Measurements from ENCODE around the gene COPE. TPM values are rescaled to one million over a fixed set of nuclear protein-coding genes. Genes with fewer than 3 reads are reported as not detected.

The COPE gene
- total and polyA plus RNA-seq, 2 of the 8 experiments (the other 6 are each of a cell fraction or from before 2014, with no cell fraction given): 178 to 356 TPM

DNA sequence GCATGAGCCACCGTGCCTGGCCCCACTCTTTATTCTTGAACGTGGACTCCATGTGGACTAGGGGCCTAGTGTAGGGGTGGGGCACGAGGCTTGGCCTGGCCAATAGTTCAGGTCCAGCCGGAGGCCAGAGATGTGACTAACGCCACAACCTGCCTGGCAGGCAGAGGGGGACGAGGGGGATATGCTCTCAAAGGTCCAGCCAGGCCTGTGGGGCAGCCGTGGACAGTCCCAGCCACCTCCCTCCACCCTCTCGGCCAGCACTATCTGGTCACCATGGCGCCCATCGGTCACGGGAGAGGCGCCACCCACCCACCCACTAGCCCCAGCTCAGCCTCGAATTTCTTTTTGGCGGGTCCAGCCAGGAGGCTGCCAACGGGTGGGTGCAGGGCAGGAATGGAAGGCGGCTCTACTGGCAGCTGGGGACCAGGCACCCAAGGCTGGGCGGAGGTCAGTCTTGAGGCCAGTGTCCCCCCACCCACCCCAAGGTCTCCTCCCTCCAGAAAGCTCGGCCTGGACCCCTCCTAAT lies 21.0 kb downstream of the COPE start:
- no peak overlapping the region for H2AFZ ChIP-seq (ENCODE audit: low read length)
- no peak overlapping the region for H2BK20ac ChIP-seq (ENCODE audit: low read length)
- no peaks in the 10 kb centered on the region for H3K9me3 ChIP-seq (ENCODE audit: insufficient read depth in 2 of 2, low read depth in 1 of 2, low read length in 1 of 2)
- DNase-seq (ENCODE audit: low read depth in 1 of 2, low spot score in 2 of 2) (no peak), FAIRE-seq (no peak)
- no peaks in the 10 kb centered on the region for H3K79me2 ChIP-seq (ENCODE audit: control insufficient read depth in 1 of 2, insufficient read depth in 2 of 2, low read length in 2 of 2)
- peaks cover 0 to 13% (median 5%) of the 10 kb centered on the region in 4 experiments; a peak in 5 of 7 replicates for H3K4me1 ChIP-seq (replicated peaks in 1 of 4; ENCODE audit: control insufficient read depth in 3 of 4, insufficient read depth in 4 of 4, low read length in 3 of 4)
- no peaks in the 10 kb centered on the region for H3K79me1 ChIP-seq (ENCODE audit: low read depth, low read length)
- POLR2A ChIA-PET (ENCODE audit: partially characterized antibody): interaction anchor here (0.6 to 2.3 kb wide), 10 partner anchors 9 to 93 kb away, joined by 3 to 7 read pairs (median 3); partner anchors contain the start of genes COPE and DDX49
- no peak overlapping the region for H3K9ac ChIP-seq (replicated peaks in 1 of 4; ENCODE audit: extremely low read depth in 1 of 4, low read depth in 3 of 4, low read length in 3 of 4)
- H3K4me3 ChIP-seq (ENCODE audit: extremely low read depth in 1 of 4, insufficient read depth in 2 of 4, low read depth in 3 of 4, low read length in 4 of 4): no peak overlapping the region
- H3K23me2 ChIP-seq (ENCODE audit: low read depth, low read length): peaks cover 6% of the 10 kb centered on the region; the same call in 1 of the 2 replicates
- H4K8ac ChIP-seq (ENCODE audit: extremely low read depth, insufficient read depth, low read length): no peak overlapping the region
- no peak overlapping the region for H4K5ac ChIP-seq (ENCODE audit: insufficient read length, low read depth, low read length)
- H2AK5ac ChIP-seq (ENCODE audit: low read depth, low read length): no peak overlapping the region
- 96% methylated on average over 5 of the region's 18 CpGs; no CpG with 5 or more reads in 1 of the 2 experiments for WGBS, 2 experiments (ENCODE audit: extremely low coverage in 1 of 2, insufficient coverage in 1 of 2, insufficient read length in 1 of 2, insufficient replicate concordance in 2 of 2, low coverage in 1 of 2, low lambda C conversion rate in 2 of 2, missing lambda C conversion rate in 1 of 2)
- no peak overlapping the region for H2BK120ac ChIP-seq (replicated peaks; ENCODE audit: low read depth, low read length)
- H3K18ac ChIP-seq (ENCODE audit: extremely low read depth, low read length): no peak overlapping the region
- peaks cover 6 to 11% of the 10 kb centered on the region in 2 experiments for H4K20me1 ChIP-seq (replicated peaks in 1 of 2; ENCODE audit: control insufficient read depth in 1 of 2, insufficient read depth in 2 of 2, low read length in 2 of 2)
- no peak overlapping the region for H3K4me2 ChIP-seq (ENCODE audit: insufficient read depth in 1 of 2, low read depth in 2 of 2, low read length in 2 of 2)
- no peak overlapping the region; the same call in 1 of the 2 replicates for H2BK15ac ChIP-seq (ENCODE audit: low read length)
- peaks cover 0 to 13% (median 7%) of the 10 kb centered on the region in 4 experiments; a peak in 4 of 7 replicates for H3K27me3 ChIP-seq (replicated peaks in 1 of 4; ENCODE audit: control insufficient read depth in 3 of 4, extremely low read depth in 1 of 4, insufficient read depth in 3 of 4, low read length in 3 of 4)
- TF ChIP-seq FOSL1 (IDR thresholded peaks at IDR 0.05; ENCODE audit: insufficient read depth, low read depth, low read length): no peak
- no peak for TF ChIP-seq TBP (IDR thresholded peaks at IDR 0.05; ENCODE audit: low read depth, low read length)
- TF ChIP-seq, protein P1, sequence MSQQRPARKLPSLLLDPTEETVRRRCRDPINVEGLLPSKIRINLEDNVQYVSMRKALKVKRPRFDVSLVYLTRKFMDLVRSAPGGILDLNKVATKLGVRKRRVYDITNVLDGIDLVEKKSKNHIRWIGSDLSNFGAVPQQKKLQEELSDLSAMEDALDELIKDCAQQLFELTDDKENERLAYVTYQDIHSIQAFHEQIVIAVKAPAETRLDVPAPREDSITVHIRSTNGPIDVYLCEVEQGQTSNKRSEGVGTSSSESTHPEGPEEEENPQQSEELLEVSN (IDR thresholded peaks at IDR 0.05): no peak
- no peak overlapping the region for H3K4ac ChIP-seq (replicated peaks; ENCODE audit: insufficient read length, low read depth, low read length)
- H2BK12ac ChIP-seq (ENCODE audit: low read depth, low read length): no peak overlapping the region
- CTCF ChIA-PET (ENCODE audit: partially characterized antibody): interaction anchor here (0.9 to 1.8 kb wide), 4 partner anchors 20 to 88 kb away, joined by 3 to 9 read pairs (median 4); no protein-coding TSS in a partner anchor
- no peak overlapping the region for H4K91ac ChIP-seq (replicated peaks; ENCODE audit: insufficient read length, low read length)
- H3K56ac ChIP-seq (replicated peaks; ENCODE audit: insufficient read length, low read depth, low read length): no peak overlapping the region
- no peak overlapping the region for H3K27ac ChIP-seq (ENCODE audit: low read depth, low read length)
- no peak overlapping the region for H3K23ac ChIP-seq (ENCODE audit: insufficient read length)
- no peak overlapping the region for H2BK5ac ChIP-seq (ENCODE audit: low read depth, low read length)
- no peak overlapping the region for H3K14ac ChIP-seq (ENCODE audit: insufficient read length)
- H3K36me3 ChIP-seq (ENCODE audit: control insufficient read depth in 2 of 4, insufficient read depth in 4 of 4, low read length in 3 of 4): peaks cover 0 to 7% (median 0%) of the 10 kb centered on the region in 4 experiments; a peak in 1 of 8 replicates
